IPS DF 19.7 (cell line): ENCODE measurements around the gene TMEM106B.
"Not testable (repeated sequence)": the region's sequence is repeated elsewhere in the genome, so short reads cannot be mapped to it uniquely, and the experiment has no call there.

Source experiments
- DNase-seq: peaks from one replicate; pipeline ENCODE4 v3.0.0-alpha.2; 2013; ENCODE audit warnings: low read depth, low spot score

TMEM106B gene

DNA sequence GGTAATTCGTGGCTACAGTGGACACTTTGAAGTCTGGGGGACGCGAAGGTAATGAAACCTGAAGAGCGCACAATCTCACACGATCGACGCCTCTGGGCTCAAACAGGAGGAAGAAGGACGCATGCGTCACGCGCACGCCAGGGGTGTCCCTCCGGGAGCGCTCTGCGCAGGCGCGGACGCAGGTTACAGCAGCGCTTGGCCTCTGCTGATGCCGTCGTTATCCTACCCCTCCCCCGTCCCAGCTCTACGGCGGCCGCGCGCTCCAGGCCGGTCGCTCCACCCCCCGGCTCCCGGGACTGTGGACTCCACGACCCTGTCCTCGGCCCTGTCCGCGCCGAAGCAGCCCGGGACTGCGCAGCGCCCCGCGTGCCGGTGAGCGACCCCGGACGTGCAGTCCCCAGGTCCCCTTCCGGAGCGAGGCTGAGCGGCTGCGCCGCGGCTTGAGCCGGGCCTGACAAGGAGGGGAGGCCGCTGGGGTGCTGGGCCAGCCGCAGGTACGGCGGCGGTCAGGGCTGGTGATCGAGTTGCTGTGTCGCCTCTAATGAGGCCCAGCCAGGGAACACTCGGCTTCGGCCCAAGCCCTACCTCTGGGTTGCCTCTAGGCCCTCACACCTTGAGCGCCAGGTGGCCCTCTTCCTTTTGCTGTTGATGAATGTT lies at the start of gene TMEM106B:
TSS of gene TMEM106B (plus strand) at position 241 of the 657 bp plus-strand sequence. CDS start 3,517 bp downstream, outside the sequence.
- peak; percentile 67 for DNase-seq

DNA sequence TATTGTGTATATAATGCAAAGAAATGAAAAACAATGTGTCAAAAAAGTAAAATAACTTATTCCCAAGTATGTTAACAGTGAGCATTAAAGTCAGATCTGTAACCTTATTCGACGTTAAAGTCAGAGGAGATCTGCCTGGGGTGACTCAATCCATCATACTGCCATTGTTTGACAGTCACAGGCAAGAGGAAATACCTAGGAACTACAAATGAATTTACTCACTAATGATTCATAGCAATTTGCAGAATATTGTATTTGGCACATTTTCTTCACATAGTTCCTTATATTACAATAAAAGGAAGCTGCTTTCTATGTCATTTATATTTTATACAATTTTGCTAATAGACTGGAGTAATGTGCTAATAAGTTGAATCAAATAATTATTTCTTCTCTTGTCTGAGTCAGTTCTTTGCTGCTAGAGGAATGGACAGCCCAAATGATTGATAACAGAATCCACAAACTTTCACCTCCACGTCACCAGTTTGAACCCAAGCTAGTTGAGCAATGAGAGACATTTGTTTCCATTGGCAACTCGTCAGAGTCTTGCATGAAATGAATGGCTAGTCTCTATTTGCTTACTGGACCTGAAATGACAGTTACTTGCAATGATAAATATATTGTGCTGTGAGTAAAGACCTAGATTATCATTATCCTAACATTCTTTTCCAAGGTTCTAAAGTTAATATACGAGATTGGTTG lies 48.5 kb upstream of the TMEM106B start:
- no peak for DNase-seq

DNA sequence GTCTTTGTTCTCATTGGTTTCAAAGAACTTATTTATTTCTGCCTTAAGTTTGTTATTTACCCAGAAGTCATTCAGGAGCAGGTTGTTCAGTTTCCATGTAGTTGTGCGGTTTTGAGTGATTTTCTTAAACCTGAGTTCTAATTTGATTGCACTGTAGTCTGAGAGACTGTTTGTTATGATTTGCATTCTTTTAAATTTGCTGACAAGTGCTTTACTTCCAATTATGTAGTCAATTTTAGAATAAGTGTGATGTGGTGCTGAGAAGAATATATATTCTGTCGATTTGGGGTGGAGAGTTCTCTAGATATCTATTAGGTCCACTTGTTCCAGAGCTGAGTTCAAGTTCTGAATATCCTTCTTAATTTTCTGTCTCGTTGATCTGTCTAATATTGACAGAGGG lies 43.0 kb upstream of the TMEM106B start:
- DNase-seq = not testable (repeated sequence)

DNA sequence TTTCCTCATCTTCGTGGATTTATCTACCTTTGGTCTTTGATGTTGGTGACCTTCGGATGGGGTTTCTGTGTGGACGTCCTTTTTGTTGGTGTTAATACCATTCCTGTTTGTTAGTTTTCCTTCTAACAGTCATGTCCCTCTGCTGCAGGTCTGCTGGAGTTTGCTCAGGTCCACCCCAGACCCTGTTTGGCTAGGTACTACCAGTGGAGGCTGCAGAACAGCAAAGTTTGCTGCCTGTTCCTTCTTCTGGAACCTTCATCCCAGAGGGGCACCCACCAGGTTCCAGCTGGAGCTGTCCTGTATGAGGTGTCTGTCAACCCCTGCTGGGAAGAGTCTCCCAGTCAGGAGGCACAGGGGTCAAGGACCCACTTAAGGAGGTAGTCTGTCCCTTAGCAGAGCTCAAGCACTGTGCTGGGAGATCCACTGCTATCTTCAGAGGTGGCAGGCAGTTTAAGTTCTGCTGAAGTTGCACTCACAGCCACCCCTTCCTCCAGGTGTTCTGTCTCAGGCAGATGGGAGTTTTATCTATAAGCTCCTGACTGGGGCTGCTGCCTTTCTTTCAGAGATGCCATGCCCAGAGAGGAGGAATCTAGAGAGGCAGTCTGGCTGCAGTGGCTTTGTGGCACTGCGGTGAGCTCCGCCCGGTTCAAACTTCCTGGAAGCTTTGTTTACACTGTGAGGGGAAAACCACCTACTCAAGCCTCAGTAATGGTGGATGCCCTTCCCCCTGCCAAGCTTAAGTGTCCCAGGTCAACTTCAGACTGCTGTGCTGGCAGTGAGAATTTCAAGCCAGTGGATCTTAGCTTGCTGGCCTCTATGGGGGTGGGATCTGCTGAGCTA lies 40.9 kb upstream of the TMEM106B start:
- DNase-seq = not testable (repeated sequence)

DNA sequence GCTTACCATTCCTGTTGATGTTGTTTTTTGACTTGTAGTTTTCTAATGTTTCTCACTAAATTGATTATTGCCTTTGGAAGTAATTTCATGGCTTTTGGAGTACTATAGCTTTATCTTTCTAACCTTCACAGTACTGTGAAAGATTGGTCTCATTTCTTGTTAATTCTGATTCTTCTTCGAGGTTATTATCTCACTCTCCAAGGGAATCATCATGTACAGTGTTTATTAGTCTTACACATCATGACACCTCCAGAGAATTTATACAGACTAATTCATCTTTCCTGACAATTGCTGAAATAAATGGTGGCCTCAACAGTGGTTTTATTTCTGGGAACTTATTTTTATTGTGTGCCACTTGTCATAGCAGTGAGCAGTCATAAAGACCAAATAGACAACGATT lies 37.4 kb upstream of the TMEM106B start:
- no peak for DNase-seq

DNA sequence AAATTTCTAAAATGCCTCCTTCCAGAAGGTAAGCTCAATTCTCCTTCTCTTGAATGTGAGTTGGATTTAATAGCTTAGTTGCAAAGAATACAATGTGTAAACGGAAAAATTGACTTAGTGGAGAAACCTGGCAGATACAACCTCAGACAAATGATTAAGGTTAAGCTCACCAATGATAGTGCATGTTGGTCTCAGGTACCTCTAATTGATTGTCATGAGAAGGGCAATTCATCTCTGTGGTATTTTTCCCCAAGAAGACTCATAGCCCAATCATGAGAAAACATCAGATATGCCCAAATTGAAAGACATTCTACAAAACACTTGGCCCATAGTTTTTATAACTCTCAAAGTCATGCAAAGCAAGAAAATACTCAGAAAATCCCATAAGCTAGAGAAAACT lies 36.2 kb upstream of the TMEM106B start:
- DNase-seq = no peak

DNA sequence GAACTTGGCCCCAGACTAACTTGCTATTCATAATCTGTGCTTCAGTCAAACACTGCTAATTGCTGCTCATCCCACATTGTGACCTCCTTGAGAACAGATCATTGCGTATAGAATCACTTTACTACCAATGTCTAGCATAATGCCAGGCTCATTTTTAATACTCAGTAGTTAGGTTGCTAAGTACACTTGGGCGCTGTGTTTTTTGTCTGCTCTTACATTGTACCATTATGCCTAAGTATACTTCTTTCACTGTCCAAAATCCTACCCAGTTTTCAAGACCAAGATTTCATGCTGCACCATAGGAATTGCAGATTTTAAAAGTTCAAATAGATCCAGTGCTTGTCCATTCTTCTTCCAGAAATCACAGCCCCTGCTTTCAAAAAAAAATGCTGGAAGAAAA lies 32.8 kb upstream of the TMEM106B start:
- no peak for DNase-seq

DNA sequence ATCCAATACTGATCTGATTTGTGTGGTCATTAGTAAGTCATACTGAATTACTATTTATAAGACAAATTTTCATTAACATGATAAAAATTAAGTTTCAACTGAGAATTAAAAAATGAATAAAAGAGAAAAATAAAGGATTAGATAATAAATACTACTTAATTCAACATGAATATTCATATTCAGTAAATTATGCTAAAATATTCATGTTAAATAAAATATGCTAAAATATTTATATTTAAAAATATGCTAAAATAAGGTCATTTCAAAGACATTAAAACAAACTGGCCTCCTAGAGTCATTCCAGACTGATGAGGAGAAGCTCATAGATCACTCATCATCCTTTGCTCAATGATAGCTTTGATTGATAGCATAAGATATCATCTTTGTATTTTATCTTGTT lies 16.7 kb upstream of the TMEM106B start:
- no peak for DNase-seq

DNA sequence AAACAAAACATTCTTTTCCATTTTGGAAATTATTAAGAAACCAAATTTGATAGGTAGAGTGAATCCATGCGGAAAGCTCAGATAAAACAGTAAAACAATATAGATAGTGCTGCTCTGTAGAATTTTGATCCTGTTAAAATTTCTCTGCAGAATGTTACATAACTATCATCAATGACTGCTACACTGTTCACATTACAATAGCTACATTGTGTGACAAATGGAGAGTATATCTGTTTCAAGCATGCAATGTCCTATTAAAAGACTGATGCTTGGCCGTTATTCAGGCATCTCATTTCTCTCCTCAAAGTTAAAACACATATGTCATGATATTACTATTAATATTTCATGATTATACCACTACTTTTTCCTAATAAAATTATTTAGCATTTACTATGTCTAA lies 14.7 kb upstream of the TMEM106B start:
- no peak for DNase-seq

DNA sequence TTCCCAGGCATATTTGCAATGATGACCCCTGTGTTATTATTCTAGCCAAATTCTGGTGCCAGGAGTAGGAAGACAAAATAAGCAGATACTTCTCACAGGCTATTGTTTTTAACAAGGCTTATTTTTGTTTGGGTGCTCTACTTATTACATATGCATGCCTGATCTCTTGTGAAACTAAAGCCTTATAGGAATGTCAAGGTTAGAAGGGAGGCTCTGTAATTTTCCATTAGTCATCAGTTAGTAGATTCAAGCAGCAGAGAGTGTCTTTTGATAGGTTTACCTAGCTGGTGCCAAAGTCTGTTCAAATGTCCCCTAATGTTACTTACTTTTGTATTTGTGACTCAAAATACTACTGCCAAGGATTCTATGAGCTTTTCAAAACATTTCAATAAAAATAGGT lies 11.7 kb upstream of the TMEM106B start:
- DNase-seq = peak; percentile 40

DNA sequence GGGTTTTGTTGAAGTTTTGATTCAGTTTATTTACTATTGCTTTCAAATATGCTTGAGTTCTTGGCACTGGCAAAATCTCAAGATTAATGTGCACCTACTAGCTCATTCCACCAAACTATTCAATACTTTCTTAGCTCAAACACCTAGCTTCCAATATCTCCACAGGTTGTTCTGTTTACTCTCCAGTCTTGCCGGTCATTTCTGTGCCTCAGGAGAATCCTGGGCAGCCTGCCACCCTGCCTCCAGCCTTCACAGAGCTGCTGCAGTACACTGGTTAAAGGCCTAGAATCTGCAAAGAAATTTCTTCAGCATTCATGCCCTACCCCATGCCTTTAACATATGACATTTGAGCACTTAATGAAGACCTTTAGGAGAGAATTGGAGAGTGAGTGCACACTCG lies 4.0 kb upstream of the TMEM106B start:
- no peak for DNase-seq

DNA sequence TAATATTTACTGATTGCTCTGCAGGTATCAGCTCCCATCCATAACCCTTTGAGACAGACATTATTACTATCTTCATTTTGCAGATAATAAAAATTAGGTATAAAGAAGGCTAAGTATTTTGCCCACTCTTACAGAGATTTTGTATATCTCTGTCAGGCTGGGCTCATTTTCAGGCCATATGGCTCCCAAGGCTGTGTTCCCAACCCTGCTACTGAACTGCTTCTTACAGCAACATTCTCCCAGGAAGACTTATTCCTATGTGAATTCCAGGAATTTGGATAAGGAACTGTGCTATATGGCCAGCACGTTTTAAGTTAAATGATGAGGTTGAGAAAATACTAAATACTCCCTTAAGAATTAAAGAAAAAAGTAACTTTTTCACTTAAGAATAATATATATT lies 1.9 kb upstream of the TMEM106B start:
- no peak for DNase-seq

DNA sequence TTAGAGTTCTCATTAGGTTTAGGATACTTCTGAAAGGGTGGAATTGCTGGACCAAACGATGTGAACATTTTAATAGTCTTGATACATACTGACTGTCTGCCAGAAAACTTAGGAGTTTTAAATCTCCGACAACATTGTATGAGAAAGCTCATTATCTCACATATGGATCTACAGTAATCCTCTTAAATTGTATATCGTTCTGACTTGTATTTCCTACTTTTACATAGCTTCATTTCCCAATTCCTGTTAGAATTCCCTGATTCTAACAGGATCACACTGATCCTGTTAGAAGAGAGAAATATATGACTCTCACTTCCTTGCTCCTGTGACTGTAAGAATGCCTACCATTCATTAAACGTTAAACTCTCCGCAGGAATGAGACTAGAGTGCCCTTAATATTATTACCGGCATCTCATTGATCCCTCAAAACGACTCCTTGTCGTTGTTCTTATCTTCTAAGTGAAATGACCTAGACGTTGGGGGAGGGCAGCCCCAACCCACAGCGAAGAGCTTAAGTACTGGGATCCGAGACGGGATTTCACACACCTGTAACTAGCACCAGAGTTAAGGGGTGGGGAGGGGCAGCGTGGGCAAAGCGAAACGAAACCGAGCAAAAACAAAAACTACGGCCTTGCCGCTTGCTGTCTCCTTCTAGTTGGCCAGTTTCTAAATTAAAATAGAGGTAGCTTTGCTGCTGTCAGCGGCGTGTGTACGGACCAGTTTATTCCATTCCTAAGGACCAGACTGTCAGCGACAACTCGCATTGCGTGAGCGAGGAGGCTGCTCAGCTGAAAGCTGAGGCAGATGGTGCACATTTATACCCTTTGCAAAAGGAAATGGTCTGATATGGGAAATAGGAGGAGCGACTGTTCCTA lies 678 bp upstream of the TMEM106B start:
- no peak for DNase-seq

DNA sequence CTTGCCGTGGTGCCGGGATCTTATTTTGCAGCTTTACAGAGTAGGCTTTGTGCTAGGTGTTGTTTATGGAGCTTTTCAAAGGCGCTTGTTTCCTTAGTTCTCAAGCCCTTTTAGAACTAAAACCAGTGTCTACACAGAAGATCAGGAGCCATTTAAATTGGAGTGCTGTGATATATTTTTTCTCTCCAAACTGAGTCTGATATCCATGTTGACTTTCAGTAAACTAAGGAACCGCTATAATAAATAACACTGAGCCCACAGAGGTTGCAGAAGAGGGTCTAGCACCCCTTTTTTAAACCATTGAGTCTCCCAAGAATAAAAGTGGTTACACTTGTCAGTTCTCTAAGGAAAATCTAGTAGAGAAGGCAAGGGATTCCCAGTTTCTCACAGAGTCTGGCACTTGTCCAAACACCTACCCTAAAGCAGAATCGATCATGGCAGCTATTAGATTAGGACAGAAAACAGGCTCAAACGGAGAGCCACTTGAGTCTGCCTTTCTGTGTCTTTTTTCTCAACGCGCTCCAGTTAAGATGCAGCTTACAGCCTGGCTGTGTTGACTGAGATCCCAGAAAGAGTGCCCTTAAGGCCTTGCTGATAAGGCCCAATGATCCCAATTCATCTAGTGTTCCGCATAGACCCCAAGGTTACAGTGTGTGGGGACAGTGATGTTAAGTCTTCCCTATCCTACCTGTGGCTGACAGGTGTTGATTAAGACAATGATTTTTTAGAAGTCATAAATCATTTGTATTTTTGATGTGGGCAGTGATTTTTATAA lies 804 bp downstream of the TMEM106B start:
- DNase-seq = no peak

DNA sequence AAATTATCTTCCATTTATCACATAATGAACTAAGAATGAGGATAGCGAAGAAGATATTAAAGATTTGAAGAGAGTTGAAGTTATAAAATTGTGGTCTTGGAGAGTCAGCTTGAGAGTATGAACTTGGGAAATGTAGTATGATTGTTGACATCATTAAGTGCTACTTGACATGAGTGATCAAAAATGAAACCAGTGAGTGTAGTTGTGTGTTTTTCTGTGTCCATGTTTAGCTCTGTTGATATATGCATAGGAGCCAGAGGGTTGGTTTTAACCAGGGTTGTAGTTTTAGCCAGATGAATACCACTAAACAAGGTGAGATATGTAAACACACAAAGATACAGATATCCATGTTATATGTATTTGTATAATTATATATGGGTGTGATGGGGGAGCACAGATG lies 6.2 kb downstream of the TMEM106B start:
- no peak for DNase-seq

DNA sequence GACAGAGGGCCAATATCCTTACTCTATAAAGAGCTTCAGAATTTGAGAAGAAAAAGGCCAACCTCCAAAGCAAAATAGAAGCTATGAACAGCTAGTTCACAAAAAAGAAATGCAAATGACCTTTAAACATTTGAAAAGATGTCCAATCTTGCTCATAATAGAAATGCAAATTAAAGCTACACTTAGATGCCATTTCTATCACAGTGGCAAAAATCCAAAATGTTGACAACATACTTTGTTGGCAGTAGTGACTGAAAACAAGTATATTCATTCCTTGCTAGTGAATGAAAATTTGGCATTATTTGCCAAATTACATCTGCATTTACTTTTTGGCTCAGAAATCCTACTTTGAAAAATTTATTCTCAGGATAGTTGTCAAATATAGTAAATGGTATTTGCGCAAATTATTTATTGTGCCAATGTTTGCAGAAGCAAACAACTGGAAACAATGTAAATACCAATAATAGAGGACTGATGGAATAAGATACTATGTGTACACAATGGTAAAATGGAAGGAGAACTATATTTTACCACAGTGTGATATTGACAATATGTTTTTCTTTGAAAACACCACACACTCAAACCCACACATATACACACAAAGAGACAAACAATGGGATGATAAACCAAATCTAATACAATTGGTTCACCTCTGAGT lies 9.4 kb downstream of the TMEM106B start:
- no peak for DNase-seq

DNA sequence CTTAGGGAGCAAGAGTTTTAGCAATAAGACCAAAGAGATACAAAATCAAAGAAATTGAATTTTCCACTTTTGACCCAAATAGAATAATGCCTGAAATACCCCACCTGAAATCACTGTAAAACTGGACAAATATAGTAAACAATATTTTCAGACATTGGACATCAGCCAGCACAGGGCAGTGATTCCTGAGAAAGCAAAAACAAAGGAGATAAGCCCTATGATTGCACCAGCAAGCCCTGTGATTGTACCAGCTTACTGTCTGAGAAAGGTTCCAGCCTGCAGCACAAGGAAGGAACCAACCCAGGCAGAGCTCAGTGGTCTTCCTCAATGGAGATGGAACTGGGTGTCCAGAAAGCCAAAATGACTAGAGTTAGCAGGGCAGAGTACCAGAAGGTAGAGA lies 10.3 kb downstream of the TMEM106B start:
- DNase-seq = no peak

DNA sequence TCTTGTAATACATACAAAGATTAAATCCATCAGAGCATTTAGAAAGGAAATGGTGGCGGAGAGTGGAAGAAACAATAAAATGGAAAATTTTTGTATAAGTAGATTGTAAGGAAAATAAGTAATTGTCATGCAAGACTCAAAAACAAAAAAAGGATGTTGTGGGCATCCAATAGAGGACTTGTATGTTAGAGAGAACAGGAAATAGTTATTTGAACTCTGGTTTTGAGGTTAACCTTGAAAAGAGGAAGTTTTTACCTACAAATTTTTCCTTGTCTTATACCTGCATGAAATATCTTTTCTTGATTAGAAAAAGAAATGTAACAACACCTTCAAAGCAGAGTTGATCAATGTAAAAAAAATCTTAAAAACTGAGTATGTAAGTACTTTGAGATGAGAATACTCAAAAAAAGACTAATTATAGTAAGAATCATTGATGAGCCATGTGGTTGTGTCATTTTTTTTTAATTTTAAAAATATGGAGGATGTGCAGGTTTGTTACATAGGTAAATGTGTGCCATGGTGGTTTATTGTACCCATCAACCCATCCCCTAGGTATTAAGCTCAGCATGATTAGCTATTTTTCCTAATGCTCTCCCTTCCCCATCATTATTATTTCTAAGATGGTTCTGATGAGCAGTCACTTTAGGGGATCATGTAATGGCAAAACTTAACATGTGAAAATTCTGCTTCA lies 11.9 kb downstream of the TMEM106B start:
- DNase-seq = no peak

DNA sequence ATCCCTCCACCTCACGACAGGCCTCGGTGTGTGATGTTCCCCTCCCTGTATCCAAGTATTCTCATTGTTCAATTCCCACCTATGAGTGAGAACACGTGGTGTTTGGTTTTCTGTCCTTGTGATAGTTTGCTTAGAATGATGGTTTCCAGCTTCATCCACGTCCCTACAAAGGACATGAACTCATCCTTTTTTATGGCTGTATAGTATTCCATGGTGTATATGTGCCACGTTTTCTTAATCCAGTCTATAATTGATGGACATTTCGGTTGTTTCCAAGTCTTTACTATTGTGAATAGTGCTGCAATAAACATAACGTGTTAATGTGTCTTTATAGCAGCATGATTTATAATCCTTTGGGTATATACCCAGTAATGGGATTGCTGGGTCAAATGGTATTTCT lies 13.9 kb downstream of the TMEM106B start:
- not testable (repeated sequence) for DNase-seq

DNA sequence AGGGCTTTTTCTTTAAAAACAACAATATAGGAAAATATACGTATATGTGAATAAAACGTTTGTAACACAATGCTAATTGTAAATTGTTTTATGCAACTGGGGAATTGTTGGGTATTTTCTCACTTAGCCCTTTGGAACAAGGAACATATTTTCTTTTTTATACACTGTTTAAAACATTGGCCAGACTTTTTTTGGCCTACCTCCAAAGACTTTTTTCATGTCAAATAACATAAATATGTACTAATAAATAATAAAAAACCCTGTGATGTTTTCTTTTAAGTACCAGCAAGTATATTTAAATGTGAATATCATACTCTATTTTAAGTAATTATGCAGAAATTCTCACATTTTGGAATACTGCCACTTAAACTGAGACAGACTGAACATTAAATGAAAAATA lies 15.7 kb downstream of the TMEM106B start:
- no peak for DNase-seq
